Activated CD8-positive, alpha-beta memory T cell treated with anti-CD3 and anti-CD28 coated beads, Interleukin-2, amount 50 U/mL, for 4 hours (primary cell): ENCODE results near the gene CEP164.
"Not testable (repeated sequence)": the region's sequence is repeated elsewhere in the genome, so short reads cannot be mapped to it uniquely, and the experiment has no call there.

Source experiments
- DNase-seq: peaks from one replicate; pipeline ENCODE4 v3.0.0-alpha.2; 2020

CEP164 gene

DNA sequence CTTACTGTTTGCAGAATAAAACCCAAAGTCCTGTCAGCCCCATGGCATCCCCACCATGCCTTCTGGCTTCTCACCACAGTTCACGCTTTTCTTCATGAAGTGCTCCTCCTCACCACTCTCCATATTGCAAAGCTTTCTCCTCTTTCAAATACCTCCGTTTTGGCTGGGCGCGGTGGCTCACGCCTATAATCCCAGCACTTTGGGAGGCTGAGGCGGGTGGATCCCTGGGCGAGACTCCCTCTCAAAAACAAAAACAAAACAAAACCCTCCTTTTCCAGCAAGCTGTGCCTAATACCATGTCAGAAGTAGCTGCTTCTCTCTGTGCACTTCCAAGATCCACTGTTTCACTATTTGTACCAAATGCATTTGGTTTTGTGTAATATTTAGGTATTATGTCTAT lies 18.3 kb upstream of the CEP164 start:
- no peak for DNase-seq

DNA sequence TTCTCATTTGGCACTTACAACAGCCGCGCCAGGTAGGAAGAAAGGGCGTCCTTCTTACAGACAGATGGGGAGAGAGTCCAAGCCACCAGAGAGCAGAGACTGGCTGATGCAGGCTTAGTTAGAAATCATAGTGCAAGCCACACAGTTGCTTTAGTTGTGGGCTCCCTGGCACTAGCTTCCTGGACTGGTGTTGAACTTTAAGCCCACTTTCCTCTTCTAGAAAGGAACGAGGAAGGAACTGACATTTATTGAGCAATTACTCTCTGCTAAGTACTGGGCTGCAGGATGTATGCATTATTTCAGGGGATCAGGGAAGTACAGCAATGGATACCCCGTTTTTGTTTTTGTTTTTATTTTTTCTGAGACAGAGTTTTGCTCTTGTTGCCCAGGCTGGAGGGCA lies 14.6 kb upstream of the CEP164 start:
- no peak for DNase-seq

DNA sequence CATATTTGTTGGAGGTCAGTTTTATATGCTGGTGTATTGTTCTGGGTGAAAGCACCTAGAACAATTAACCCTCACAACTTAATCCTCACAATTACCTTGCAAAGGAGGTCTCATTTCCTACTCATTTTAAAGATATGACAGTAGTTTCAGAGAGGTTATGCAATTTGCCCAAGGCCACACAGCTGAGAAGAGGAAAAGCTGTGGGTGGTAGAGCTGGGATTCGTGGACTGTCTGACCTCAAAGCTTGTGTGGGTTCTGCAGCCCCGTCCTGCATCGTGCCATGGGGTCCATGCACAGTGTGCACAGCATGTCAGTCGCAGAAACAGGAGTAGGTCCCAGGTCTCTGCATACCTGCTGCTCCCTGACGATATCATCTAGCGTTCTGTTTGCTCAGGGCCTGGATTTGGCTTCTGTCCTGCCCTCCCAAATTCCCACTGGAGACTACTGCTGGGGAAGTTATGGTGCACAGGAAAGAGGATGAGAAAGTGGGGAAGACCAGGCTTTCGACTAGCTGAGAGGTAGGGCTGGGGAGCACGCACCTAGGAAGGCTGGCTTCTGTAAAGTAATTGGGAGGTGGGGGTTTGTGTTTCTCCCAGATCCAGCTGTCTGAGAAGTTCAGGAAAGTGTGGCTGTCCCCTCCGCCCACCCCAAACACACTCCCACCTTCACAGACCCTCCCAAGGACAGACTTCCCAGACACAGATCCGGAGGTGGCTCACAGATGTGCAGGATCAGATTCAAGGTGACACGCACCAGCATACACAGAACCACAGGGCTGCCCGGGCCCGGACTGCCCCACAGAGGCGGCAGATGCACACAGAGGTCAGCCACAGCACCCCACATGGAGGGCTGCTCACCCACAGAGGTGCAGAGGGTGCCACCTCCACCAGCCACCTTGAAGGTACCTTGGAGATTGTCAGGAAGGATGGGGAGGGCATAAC lies 13.6 kb upstream of the CEP164 start:
- no peak for DNase-seq

DNA sequence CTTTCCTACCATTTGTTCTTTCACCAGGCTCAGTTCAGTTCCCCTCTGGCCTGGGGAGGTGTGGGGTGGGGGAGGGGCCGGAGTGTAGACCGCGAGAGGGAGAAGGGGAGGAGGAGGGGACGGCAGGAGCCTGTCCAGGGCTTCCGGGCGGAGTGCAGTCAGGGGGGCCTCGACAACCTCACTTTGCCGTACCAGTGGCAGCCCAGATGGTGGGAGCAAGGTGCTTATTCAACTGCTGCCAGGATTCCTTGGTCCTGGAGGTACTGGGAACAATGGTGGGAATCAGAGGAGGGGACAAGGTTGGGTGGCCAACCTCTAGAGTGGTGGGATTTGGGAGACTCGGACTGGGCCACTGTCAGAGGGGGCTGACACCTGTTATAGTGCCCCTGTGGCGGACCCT lies 12.8 kb upstream of the CEP164 start:
- no peak for DNase-seq

DNA sequence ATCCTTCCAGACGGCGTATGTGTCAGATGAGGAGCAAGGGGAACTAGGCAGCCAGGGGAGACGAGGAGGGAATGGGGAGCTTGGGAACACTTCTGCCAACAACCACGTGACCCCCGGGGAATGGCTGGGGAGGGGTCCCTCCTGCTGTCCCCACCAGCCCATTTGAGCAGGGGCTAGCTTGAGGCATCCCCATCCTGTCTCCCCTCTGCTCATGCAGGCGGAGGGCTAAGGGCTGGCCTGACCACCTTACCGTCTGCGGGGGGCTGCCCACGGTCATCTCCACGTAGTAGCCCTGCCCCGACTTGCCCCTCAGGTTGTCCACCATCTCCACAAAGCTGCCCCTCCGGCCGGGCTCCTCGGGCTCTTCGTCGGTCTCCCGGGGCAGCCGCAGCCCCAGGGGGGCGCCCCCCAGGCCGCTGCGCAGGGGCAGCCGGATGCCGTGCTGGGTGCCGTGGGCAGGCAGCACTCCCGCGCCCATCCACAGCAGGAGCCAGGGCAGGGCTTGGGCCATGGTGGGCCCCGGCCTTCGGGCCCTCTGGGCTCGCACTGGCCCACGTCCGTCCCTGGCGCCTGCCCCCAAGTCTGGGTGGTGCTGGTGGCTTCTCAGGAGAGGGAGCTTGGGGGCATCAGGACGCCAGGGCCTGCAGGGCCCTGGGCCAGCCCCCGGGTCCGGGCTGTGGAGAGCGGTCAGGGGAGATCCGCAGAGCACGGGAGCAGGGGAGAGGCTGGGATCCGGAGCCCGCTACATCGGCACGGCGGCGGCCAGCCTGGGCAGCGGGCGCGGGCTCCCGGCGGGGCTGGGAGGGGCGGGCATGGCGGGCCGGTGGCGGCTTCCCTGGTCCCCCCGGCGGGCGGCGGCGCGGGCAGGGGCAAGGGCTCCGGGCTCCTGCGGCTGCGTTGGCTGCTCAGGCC lies 12.1 kb upstream of the CEP164 start:
- peak; percentile 19 for DNase-seq

DNA sequence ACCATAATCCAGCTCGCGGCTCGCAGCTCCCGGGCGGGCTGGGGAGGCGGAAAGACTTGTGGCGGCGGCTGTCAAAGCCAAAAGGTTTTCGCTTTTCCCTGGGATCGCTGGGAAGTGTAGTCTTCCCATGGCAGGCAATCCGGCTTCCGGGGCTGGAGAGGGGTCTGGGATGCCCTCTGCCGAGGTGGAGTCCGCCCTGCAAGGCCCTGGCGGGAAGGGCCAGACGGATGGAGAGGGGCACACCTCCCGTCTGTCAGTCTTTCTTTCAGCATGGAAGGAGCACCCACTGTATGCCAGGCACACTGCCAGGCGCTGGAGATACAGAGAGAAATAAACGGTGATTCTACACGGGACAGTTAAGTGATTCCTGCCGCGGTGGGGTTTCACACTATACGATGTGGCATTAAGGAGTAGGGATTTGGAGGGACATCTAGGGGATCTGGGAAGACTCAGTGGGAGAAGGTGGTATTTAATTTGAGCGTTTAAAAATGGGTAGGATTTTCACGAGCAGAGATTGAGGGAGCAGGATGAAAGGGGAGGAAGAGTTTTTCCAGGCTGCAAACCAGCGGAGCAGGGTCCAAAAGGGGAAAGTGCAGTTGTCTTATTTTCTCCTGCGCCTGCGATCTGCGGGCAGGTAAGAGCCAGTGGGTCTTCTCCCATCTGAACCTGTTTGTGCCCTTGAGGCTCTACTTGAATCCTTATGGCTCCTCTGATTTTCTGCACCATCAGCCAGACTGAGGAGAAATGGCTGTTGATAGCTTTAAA lies 11.3 kb upstream of the CEP164 start, which contains the start of gene BACE1:
Gene BACE1, minus strand, starts transcription at position 60 of the 765 bp plus-strand sequence. CDS start 461 bp downstream, outside the sequence.
- DNase-seq: no peak

DNA sequence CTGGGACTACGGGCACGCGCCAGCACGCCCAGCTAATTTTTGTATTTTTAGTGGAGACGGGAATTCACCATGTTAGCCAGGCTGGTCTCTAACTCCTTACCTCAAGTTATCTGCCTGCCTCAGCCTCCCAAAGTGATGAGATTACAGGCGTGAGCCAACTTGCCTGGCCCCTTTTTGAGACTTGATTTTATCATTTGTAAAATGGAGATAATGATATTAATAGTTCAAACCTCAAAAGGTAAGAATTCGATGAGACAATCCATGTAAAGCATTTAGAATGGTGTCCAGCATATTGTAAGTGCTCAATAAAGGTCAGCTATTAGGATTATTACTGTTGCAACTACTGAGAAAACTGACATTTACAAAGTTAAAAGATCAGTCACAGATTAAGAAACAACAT lies 8.9 kb upstream of the CEP164 start:
- DNase-seq: no peak

DNA sequence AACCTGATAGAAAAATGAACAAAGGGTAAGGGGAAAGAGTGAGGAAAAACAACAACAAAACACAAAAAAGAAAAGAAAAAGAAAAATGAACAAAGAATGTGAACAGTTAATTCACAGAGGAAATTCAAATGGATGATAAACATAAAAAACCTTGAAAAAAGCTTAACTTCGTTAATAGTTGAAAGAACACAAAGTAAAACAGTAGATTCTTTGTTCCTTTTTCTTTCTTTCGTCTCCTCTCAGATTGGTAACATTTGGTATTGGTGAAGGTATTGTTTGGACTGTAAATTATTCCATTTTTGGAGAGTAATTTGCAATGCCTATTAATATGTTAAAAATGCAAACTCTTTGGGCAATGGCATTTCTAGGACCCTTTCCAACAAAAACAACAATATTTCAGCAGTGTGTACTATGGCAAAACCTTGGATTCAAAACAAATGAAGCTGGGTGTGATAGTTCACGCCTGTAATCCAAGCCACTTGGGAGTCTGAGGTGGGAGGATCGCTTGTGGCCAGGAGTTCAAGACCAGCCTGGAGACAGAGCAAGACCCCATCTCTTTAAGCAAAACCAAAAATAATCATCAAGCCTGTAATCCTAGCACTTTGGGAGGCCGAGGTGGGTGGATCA lies 8.3 kb upstream of the CEP164 start:
- DNase-seq: no peak

DNA sequence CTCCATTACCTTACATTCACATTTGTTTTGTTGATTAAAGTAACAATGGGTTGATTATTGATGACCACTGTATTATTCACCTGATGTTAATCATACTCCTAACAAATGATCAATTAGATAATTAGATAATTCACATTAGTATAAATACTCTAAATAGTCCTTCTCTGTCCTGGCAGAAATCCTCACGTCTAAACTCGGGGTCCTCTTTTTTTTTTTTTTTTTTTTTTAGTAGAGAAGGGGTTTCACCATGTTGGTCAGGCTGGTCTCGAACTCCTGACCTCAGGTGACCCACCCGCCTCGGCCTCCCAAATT lies 443 bp upstream of the CEP164 start:
- not testable (repeated sequence) for DNase-seq

DNA sequence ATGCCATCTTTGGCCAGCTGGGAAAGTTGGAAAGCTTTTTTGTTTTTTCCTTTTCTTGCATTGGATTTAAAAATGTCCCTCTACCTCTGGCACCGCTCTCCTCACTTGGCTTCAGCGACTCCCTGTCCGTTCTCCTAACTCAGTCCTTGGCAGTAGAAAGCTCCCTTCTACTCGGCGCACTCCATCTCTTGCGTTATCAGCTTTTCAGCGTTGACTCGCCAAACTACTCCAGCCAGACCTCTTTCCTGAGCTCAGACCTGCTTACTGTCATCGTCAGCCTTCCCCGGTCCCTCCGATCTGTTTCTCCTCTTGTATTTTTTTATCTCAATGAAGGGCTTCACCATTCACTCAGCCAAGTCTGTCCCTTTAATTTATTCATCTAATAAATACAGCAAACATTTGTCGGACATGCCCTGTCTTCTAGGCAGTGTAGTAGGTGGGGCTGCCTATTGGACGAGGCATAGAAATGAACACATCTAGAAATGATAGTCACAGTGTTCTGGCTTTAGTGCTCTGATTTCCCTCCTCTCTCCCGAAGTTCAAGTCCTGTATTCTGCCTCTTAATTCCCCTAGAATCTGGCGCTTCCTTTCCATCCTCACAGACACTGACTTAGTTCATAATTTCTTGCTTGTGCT lies 839 bp downstream of the CEP164 start:
- no peak for DNase-seq

DNA sequence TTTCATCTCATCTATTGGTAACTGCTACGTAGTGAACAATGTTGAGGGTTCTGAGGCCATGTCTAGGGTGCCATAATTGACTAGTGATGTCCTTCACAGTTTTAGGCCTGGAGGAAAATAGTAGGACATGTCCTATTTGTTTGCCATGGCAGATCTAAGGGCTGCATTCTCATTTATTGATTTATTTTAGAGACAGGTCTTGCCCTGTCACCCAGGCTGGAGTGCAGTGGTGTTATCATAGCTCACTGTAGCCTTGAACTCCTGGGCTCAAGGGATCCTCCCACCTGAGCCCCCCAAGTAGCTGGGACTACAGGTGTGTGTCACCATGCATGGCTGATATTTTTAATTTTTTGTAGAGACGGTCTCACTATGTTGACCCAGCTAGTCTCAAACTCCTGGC lies 5.2 kb downstream of the CEP164 start:
- DNase-seq: no peak

DNA sequence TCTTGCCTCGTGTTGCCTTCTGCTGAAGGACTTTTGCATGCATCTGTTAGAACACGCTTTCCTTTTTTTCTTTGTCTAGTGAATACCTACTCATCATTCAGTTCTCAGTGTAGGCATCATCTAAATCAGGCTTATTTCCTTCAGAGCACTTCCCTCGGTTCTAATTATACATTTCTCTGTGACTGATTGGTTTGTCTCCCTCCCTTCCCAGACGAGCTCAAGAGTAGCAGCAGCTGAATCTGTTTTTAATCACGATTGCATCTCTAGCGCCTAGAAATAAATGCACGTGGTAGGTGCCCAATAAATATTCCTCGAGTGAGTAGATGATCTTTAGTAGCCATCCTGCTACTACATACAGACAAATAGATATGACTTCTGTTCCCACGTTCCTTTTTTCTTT lies 6.3 kb downstream of the CEP164 start:
- no peak for DNase-seq

DNA sequence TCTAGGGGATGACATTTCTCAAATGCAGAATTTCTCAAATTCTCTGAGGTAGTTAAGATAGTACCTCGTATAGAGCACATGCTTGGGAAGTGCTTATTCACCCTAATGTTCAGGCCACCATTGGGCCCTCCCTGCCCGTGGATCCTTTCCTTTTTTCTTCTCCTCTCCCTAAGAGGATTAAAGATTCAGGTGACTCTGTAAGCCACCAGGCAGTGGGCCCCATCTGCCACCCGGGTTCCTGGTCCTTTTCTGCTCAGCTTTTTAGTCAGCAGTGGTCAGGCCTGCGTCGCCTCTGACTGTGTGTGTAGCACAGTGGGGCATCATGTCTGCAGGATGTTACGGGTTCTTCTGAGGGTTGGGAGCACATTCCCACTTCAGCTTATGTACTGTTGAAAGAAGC lies 7.2 kb downstream of the CEP164 start:
- no peak for DNase-seq

DNA sequence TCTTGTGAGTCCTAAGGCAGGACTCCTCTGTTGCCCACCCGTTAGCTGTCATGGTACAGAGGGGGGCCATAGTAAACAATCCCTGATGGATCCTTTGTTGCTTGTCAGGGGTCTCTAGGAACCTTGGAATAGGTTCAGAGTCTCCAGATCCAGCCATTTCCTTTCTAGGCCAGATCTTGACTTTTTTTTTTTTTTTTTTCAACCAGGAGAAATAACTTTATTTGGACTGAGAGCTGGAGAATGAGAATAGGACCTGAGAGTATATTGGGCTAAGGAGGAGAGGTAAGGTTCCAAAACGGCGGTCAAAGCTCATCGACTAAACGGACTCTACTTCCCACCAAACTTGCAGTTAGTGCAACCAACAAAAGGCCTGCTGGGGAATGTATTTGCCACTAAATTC lies 7.7 kb downstream of the CEP164 start:
- no peak for DNase-seq

DNA sequence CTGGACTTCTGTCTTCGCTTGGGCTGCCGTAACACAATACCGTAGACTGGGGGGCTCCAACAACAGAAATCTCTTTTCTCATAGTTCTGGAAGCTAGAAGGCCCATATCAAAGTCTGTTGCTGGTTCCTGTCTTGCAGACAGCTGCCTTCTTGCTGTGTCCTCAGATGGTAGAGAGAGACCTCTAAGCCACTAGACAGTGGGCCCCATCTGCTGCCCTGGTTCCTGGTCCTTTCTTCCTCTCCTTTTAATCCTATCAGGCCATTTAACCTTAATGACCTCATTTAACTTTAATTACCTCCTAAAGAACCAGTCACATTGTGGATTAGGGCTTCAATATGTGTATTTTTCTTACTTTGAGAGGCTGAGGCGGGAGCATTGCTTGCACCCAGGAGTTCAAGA lies 9.4 kb downstream of the CEP164 start:
- DNase-seq: no peak

DNA sequence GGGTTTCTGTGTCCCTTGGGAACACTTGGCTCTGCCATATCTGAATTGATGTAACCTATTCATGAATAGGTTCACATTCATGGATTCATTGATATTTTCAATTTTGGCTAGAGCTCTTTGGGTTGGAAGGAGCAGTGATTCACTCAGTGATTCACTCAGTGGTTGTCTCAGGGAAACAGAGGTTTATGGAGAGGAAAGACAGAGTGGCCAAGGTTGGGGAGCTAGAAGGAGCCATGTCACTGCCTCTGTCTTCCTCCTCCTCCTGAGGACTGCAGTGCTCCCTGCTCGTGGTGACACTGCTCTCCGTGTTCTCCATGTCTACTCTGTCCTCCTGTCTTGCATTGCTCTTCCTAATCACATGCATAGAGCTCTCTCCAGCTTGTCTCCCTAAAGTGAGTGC lies 17.4 kb downstream of the CEP164 start:
- DNase-seq: no peak

DNA sequence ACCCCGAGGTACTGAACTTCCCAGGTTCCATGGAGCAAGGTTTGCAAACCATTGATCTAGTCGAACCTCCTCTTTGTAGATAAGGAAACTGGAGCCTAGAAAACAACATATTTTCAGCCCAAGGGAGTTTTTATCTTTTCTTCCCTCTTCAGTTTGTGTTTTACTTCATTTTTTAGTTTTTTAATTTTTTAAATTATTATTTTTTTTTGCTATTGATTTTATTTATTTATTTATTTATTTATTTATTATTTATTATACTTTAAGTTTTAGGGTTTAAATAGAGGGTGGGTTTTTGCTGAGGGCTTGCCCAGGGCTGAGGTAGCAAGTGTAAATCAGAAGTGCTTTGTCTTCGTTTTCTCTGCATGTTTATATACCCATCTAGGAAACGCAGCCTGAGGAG lies 26.9 kb downstream of the CEP164 start:
- DNase-seq: no peak

DNA sequence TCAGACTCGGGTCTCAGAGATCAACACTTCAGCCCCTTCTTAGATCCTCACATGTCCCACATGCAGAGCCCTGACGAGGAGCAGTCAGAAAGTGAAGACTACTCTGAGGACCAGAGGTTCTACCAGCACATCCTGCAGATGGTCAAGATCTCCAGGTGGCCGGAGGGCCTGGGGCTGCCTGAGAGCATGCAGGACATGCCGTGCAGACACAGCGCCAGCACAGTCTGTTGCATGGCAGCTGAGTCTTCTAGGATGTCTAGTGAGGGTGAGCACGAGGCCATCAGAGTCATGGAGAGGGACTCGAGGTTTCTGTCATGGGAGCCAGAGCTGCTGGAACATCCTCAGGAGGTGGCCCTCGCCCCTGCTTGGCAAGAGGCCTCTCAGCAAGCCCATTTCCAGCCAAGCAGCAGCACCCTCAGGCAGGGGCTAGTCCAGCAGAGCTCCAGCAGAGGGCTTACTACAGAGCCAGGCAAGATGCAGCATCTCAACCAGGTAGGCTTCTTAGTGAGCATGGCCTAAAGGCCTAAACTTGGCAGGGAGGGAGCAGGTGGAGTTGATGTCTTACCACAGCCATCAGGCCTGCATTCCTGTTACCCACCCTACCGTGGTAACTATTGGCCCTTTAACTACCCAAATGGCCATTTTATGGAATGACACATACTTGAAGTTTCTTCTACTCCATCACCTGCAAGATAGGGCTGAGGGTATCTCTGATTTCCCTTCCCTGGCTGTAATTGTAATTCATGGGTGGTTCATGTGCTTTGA lies 28.7 kb downstream of the CEP164 start:
- no peak for DNase-seq

DNA sequence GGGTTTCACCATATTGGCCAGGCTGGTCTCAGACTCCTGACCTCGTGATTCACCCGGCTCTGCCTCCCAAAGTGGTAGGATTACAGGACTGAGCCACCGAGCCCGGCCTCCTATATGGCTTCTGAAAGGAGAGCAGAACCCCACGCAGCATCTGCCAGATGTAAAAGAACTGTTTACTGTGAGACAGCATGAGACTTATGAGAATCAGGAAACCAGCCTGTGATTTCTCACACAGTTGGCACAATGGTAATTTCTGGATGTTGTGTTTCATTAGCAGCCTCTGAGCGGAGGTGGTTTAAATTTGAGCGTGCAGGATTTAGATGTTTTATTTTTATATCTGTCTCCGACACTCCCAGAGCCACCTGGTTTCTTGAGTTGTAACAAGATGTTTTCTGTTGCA lies 33.8 kb downstream of the CEP164 start:
- no peak for DNase-seq

DNA sequence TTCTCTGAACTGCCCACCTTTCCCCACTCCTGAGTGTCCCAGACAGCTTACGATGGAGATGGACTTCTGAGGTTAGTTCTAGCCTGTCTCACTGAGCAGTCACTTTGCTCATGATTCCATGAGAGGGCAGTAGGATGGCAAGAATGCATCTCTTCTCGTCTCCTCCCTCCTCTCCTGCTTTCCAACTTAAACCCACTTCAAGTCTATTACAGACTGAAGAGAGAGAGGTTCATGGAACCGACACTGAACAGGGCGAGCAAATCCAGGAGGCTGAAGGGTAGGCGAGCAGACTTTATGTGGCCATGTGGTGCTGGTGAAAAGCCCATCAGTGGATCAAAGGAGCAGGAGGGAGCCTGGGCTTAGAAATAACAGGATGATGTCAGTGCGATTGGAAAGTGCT lies 38.6 kb downstream of the CEP164 start:
- no peak for DNase-seq

DNA sequence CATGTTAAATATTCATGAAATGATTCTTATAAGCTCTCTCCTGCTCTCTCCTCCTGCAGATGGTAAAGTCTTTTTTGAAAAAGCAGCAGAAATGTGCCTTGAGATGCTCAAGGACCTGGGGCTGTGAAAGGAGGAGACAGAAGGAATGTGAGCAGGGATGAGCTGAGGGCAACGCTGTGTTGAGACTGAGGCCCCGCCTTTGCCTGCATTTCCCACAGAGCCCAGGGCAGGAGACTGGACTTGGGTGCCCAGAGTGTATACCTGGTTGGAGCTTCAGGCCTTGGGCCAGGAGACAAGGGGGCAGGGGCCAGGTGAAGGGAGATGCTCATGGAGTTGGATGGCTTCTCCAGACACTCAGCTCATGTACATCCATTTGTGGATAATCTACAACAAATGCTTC lies 39.2 kb downstream of the CEP164 start:
- no peak for DNase-seq
